Measurements from ENCODE around the gene SRRM4. TPM values are rescaled to one million over a fixed set of nuclear protein-coding genes. Genes with fewer than 3 reads are reported as not detected.

Gene SRRM4
- total RNA-seq, 1 experiment from 2014 or later, result not detected

GRCh38 chr12:119134284-119135072 lies 153.1 kb downstream of the SRRM4 start:
- POLR2A ChIA-PET, result no interaction called here
- Mint-ChIP-seq H3K27ac (ENCODE audit: low read depth, unreplicated experiment) (no peak overlapping the region), H3K4me3 (ENCODE audit: unreplicated experiment) (no peak overlapping the region), H3K36me3 (ENCODE audit: insufficient read depth, unreplicated experiment) (no peaks in the 10 kb centered on the region), H3K9me3 (ENCODE audit: unreplicated experiment) (peaks cover 11% of the 10 kb centered on the region), H3K4me1 (ENCODE audit: insufficient read depth, unreplicated experiment) (no peaks in the 10 kb centered on the region), H3K27me3 (ENCODE audit: insufficient read depth, unreplicated experiment) (no peaks in the 10 kb centered on the region)
- DNase-seq (ENCODE audit: unreplicated experiment), result no peak
- CTCF ChIA-PET, result no interaction called here
- TF ChIP-seq CTCF (IDR thresholded peaks at IDR 0.05; ENCODE audit: unreplicated experiment), result no peak
- intact Hi-C loops (cut with micrococcal nuclease), result no loop called here
- BruUV-seq (replicated peaks), result no TSS peak

GRCh38 chr12:119136811-119137410 lies 155.6 kb downstream of the SRRM4 start:
- Mint-ChIP-seq H3K4me3 (ENCODE audit: unreplicated experiment) (no peak overlapping the region), H3K27ac (ENCODE audit: low read depth, unreplicated experiment) (no peak overlapping the region), H3K36me3 (ENCODE audit: insufficient read depth, unreplicated experiment) (no peaks in the 10 kb centered on the region), H3K27me3 (ENCODE audit: insufficient read depth, unreplicated experiment) (no peaks in the 10 kb centered on the region), H3K9me3 (ENCODE audit: unreplicated experiment) (peaks cover 5% of the 10 kb centered on the region), H3K4me1 (ENCODE audit: insufficient read depth, unreplicated experiment) (no peaks in the 10 kb centered on the region)
- TF ChIP-seq CTCF (IDR thresholded peaks at IDR 0.05; ENCODE audit: unreplicated experiment), result no peak
- intact Hi-C loops (cut with micrococcal nuclease), result no loop called here
- no peak for DNase-seq (ENCODE audit: unreplicated experiment)
- POLR2A ChIA-PET, result no interaction called here
- BruUV-seq (replicated peaks), result no TSS peak
- CTCF ChIA-PET, result interaction anchor here (0.6 to 0.7 kb wide), 3 partner anchors 116 to 540 kb away, joined by 3 read pairs; no protein-coding TSS in a partner anchor

GRCh38 chr12:119139448-119139847 lies 158.1 kb downstream of the SRRM4 start:
- H3K4me1 Mint-ChIP-seq (ENCODE audit: insufficient read depth, unreplicated experiment), result no peaks in the 10 kb centered on the region
- no peak overlapping the region for H3K27ac Mint-ChIP-seq (ENCODE audit: low read depth, unreplicated experiment)
- H3K27me3 Mint-ChIP-seq (ENCODE audit: insufficient read depth, unreplicated experiment), result no peaks in the 10 kb centered on the region
- BruUV-seq (replicated peaks), result no TSS peak
- H3K4me3 Mint-ChIP-seq (ENCODE audit: unreplicated experiment), result no peak overlapping the region
- no peak for TF ChIP-seq CTCF (IDR thresholded peaks at IDR 0.05; ENCODE audit: unreplicated experiment)
- POLR2A ChIA-PET, result no interaction called here
- no peaks in the 10 kb centered on the region for H3K36me3 Mint-ChIP-seq (ENCODE audit: insufficient read depth, unreplicated experiment)
- H3K9me3 Mint-ChIP-seq (ENCODE audit: unreplicated experiment), result peaks cover 8% of the 10 kb centered on the region
- CTCF ChIA-PET, result interaction anchor here (0.7 kb wide), 1 partner anchor 358 kb away, joined by 3 read pairs; no protein-coding TSS in a partner anchor
- intact Hi-C loops (cut with micrococcal nuclease), result no loop called here
- DNase-seq (ENCODE audit: unreplicated experiment), result no peak

GRCh38 chr12:119145367-119145766 lies 164.0 kb downstream of the SRRM4 start:
- no peak for TF ChIP-seq CTCF (IDR thresholded peaks at IDR 0.05; ENCODE audit: unreplicated experiment)
- intact Hi-C loops (cut with micrococcal nuclease), result no loop called here
- ChIA-PET POLR2A (no interaction called here), CTCF (no interaction called here)
- no TSS peak for BruUV-seq (replicated peaks)
- no peak for DNase-seq (ENCODE audit: unreplicated experiment)
- Mint-ChIP-seq H3K27me3 (ENCODE audit: insufficient read depth, unreplicated experiment) (peaks cover 11% of the 10 kb centered on the region), H3K4me3 (ENCODE audit: unreplicated experiment) (no peak overlapping the region), H3K9me3 (ENCODE audit: unreplicated experiment) (peaks cover 20% of the 10 kb centered on the region), H3K4me1 (ENCODE audit: insufficient read depth, unreplicated experiment) (no peaks in the 10 kb centered on the region), H3K27ac (ENCODE audit: low read depth, unreplicated experiment) (no peak overlapping the region), H3K36me3 (ENCODE audit: insufficient read depth, unreplicated experiment) (no peaks in the 10 kb centered on the region)
